ENCODE data around the gene IGFLR1.
"Not testable (repeated sequence)": the region's sequence is repeated elsewhere in the genome, so short reads cannot be mapped to it uniquely, and the experiment has no call there.

The IGFLR1 gene

DNA sequence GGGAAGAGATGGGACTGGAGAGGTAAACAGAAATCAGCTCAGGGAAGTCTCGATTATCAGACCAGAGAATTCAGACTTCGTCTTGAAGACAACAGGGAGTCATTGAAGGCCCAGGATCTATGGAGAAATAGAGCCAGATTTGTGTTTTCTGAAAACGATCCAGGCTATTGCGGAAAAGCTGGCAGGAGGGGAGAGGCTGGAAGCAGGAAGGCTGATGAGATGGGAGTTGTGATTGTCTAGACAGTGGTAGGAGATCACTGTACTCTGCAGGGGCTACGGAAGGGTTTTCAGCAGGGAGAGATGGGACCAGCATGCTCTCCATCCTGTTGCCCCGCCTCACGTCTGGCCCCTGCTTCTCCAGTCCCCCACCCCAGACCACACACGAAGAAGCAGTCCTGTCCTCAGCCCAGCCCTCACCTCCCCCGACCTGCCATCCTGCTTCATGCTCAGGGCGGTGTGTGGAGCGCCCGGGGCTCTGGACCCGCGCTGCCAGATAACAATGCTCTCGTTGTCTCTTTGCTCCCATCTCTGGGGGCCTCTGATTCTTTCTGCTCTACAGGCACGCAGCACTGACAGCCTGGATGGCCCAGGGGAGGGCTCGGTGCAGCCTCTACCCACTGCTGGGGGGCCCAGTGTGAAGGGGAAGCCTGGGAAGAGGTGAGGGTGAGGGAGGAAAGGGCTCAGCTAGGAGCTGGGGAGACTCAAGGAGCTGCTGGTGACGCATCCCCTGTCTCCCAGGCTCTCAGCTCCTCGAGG is 35.0 kb upstream of the IGFLR1 start:
- no peak for DNase-seq

DNA sequence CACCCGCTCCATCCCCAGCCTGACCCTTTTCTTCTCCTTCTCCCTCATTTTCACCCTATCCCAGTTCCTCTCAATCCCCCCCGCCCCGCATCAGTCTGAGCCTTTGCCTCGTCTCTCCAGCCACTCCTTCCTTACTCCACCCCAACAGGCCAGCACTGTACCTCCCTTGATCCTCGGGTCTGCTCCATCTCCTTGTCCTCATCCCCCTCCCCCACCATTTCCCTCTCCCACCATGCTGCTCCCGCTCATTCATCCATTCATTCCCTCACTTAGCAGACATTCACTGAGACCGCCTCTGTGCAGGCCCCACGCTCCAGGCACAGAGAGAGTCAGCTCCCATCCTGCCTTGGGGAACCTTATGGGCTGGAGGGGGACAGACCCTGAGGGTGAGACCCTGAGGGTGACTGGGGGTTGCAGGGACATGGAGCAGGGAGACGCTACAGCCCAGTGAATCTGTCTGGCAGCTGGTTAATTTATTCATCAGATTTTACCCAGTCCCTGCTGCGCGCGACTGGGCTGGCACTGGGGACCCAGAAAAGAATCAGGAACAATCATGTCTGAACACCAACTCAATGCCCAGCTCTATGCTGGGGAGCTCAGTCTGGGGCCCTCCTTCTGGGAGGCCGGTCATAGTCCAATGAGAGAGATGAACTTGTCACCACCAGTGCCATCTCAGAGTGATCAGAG is 34.0 kb upstream of the IGFLR1 start:
- no peak for DNase-seq

DNA sequence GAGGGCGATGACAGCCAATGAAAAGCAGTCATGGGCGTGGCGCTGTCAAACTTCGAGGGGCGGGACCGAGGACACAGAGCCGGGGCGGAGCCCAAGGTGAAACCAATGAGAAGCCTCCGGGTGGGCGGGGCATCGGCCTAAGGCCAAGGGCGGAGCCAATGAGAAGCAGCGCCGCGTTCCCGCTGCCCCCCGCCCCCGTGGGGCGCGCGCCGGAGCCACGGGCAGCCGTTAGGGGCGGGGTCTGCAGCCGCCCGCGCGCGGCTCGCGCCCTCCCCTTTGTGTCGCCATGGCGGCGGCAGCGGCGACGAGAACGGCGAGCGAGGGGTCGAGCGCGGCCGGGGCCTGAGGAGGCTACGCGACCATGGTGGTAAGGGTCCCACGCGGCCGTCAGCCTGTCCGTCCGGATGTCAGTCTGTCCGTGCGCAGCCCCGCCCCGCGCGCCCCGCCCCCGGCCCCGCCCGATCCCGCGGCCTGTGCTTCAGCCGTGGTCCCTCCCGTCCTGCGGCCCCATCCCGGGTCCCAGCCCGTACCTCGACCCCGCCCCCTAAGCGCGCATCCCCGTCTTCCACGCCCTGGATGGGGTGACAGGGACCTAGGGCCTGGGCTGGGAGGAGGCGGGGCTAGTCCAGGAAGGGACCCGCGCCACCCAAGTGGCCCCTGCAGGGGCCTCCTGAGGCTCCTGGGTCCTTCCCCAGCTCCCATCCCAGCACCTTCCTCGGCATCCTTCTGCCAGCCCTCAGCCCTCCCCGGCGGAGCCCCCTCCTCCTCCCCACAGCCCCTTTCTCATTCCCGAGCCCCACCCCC is 33.2 kb upstream of the IGFLR1 start, which contains the start of gene ARHGAP33:
Gene ARHGAP33 (plus strand): TSS at position 267 of the 804 bp plus-strand sequence. CDS start 95 bp downstream, at position 362.
- peak; percentile 100 for DNase-seq

DNA sequence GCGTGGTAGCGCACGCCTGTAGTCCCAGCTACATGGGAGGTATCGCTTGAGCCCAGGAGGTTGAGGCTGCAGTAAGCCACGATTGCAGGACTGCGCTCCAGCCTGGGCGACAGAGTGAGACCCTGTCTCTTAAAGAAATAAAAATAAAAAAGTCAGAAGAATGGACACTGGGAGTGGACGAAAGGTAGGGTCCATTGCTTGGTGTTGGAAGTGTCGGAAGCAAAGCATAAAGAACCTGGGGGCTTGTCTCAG is 32.7 kb upstream of the IGFLR1 start:
- DNase-seq = no peak

DNA sequence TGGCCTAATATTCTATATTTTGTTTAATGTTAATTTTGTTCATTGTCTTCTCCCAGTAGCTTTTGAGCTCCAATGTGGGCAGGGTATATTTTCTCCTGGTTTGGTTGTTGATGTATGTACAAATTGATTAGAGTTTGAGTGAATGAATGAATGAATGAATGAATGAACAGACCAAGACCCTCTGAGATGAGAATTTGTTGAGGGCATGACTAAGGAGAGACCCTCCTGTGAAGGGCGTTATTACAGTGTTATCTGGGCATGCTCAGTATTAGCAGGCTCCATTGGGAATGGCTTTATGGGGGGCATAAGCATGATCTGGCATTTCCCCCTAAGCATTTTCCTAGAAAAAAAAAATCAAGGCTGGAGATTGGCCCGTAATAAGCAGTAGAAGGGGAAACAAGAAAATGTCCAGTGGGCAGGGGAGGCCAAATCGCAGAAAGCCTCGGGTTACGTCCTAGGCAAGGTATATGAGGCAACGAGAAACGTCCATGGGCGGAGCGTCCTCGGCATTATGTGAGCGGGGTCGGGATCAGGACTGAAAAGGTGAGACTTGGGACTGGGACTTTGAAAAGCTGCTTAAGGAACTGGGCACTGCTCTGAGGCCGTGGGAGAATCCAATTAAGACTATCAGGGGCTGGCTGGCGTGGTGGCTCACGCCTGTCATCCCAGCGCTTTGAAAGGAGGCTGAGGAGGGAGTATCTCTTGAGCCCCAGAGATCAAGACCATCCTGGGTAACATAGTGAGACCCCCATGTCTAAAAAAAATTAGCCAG is 32.2 kb upstream of the IGFLR1 start:
- DNase-seq = no peak

DNA sequence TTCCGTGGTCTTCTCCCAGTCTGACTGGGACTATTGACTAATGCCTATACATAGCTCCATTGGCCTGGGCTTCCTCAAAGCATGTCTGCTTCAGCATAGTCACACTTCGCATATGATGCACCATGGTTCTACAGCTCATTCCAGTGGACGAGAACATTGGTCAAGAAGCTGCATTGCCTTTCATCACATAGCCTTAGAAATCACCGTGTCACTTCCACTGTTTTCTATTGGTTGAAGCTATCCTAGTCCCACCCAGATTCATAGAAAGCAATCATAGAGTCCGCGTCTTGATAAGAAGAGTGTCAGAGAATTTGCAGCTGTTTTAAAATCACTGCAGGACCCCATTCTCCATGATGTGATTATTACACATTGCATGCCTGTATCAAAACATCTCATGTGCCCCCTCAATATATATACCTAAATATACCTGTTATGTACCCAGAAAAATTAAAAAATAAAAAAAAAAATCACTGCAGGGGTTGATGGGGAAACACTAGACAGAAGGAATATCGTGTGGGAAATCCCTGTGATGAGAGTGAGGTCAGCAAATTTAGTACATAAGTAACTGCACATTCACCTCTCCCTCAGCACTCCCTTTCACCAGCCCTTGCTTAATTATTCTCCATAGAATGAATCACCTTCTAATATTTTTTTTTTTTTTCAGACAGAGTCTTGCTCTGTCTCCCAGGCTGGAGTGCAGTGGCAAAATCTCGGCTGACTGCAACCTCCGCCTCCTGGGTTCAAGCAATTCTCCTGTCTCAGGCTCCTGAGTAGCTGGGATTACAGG is 31.0 kb upstream of the IGFLR1 start:
- no peak for DNase-seq

DNA sequence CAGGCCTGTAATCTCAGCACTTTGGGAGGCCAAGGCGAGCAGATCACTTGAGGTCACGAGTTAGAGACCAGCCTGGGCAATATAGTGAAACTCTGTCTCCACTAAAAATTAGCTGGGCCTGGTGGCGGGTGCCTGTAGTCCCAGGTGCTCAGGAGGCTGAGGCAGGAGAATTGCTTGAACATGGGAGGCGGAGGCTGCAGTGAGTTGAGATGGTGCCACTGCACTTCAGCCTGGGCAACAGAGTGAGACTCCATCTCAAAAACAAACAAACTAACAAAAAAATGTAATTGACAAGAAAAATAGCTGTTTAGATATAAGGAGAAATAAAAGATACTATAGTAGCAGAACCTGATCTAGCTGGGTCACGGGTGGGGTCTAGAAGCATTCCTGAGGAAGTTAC is 30.1 kb upstream of the IGFLR1 start:
- not testable (repeated sequence) for DNase-seq

DNA sequence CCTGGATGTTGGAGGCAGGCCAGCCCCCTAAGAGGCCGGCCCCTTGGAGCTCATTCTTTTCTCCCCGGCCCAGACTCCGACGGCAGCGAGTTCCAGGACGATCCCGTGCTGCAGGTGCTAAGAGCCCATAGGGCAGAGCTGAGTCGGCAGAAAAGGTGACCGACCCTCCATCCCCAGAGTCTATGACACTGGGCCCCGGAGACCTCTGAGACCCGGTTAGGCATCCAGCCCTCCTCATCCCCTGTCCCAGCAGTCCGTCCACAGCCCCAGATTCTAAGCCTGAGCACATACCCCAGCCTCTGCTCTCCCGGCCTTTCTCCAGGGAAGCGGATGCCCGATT is 25.8 kb upstream of the IGFLR1 start:
- DNase-seq = no peak

DNA sequence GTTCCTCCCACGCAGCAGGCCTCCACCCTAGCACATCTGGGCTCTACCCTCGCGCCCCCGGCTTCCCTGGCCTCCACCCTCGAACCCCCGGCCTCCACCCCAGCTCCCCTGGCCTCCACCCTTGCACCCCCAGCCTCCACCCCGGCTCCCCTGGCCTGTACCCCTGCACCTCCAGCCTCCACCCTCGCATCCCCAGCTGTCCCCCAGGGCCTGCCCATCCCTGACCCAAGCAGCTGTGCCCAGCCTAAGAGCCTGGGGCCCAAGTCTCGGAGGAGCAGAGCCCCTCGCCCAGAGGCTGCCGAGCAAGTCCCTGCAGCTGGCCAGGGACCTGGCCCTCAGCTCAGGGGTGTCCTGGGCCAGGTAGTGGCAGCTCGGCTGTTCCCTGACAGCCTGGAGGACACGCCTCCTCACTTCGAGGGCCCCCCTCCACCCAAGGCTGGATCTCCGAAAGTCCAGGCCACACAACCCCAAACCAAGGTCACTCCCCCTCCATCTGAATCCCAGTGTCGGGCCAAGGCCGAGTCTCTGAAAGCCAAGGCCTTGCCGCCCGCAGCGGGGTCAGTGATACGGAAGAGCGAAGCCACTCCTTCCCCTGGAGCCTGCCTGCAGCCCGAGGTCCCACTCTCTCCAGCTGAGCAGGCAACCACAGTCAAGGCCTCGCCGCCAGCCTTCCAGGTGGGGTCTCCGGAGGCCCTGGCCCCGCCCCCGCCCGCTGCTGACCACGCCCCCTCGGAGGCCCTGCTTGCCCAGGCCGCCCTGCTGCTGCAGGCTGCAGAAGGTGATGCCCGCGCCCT is 25.2 kb upstream of the IGFLR1 start:
- DNase-seq = no peak

DNA sequence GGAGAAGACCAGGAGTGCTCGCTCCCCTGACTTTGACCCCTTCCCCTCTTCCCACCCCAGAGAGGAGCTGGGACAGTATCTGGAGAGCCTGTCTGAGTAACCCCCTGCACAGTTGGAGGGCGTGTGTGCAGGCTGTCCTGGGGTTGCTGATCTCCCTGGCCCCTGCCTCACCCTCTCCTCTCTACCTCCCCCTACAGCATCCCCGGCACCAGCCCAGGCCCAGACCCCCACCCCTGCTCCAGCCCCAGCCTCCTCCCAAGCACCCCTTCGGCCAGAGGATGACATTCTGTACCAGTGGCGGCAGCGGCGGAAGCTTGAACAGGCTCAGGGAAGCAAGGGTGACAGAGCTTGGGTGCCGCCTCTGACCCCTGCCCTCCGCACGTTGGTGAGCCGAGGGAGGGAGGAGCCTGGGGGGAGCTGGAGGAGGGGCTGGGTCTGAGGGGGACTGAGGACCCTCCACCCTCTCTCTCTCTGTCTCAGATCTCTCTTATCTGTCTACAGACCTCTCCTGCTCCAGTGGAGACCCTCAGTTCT is 24.4 kb upstream of the IGFLR1 start:
- DNase-seq = no peak

DNA sequence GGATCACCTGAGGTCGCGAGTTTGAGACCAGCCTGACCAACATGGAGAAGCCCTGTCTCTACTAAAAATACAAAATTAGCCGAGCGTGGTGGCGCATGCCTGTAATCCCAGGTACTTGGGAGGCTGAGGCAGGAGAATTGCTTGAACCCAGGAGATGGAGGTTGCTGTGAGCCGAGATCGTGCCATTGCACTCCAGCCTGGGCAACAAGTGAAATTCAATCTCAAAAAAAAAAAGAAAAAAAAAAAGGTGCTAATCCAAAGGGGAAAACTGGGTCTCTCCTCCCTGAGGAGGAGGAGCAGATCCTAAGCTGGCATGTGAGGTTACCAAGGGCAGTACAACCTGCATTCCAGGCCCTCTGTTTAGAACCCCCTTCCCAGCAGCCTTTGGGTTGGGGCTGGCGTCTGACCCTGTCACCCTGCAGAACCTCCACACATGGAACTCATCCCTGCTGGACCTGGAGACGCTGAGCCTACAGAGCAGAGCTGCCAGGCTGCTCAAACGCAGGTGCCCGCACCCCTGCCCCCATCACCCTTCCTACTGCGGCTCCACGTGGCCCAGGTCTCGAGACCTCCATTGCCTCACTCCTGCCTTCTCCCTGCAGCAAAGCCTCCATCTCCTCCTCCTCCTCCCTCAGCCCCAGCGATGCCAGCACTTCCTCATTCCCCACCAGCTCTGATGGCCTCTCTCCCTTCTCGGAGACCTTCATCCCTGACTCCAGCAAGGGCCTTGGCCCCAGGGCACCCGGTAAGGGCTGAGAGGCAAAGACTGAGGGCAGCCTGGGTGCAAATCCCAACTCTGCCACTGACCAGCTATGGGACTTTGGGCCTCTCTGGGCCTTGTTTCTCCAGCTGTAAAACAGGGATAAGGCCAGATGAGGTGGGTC is 22.4 kb upstream of the IGFLR1 start:
- DNase-seq = no peak

DNA sequence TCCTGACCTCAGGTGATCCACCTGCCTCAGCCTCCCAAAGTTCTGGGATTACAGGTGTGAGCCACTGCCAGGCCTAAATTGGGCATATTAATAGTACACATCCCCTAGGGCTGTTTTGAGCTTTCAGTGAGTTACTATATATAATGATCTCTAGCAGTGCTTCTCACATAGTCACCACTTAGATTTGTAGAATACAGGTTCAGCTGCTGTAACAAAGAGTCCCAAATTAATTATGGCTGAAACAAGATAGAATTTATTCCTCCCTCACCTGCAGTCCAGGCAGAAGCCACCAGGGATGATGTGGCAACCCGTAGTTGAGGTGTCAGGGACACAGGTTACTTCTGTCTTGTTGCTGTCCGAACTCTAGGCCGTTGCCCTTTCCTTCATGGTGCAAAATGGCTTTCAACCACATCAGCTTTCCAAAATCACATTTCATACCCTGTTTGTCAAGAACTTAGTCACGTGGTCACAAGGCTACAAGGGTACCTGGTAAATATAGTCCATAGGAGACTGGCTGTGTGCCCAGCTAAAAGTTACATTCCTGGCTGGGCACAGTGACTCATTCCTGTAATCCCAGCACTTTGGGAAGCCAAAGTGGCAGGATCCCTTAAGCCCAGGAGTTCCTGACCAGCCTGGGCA is 18.6 kb upstream of the IGFLR1 start:
- DNase-seq = no peak

DNA sequence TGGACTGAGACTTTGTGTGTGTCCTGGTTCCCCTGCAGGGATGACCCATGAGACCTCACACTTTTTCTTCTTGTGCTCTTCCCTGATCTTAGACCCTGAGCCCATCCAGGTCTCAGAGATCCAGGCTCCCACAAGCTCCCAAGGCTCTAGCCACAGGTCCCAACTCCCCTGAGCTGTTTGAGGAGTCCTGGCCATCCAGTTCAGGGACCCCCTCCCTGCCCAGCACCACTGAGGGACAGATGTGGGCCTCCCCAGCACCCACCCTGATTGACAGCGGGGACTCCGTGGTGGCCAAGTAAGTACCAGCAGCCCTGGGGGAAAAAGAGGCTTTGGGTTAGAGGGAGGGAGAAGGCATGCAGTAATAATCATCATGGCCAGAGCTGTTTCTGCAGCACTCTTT is 17.4 kb upstream of the IGFLR1 start:
- no peak for DNase-seq

DNA sequence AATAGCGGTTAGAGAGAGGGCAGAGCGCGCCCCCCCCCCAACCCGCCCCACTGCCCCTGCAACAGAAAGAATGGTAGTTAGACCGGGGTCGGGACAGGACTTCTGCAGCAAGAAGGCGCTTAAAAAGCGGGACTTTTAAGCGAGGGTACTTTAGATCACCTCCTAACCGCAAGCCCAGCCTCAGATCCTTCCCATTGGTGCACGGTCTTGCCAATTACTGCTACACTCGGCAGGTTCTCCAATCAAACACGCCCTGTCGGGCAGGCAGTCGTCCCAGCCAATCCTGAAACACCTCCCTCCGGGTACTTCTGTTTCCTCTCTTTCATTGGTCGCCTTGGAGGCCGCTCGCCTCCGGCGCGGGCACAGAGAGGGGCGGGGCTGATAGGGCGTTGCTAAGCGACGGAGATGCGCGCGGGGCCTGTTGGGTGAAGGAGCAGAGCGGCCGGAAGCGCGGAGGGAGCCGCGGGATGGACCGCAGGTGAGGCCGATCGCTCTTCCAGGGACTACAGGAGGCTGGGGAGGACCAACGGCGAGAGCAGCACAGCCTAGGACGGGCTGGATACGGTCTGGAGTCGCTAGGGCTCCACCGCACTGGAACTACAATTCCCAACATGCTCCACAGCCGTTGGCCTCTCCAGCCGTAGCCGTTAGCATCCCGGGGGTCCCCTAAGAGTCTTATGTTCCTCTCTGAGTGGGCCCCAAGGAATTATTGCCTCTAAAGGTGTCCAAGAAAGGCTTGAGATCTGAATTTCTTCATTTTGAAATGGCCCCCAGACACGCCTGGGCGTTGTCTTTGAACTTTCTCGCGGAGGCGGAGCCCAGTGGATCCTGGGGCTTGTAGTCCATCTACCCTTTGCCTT is 15.7 kb upstream of the IGFLR1 start, which contains the start of gene PROSER3:
Gene PROSER3 (plus strand): TSS at position 428 of the 860 bp plus-strand sequence. CDS start 40 bp downstream, at position 468.
- peak; percentile 98 for DNase-seq

DNA sequence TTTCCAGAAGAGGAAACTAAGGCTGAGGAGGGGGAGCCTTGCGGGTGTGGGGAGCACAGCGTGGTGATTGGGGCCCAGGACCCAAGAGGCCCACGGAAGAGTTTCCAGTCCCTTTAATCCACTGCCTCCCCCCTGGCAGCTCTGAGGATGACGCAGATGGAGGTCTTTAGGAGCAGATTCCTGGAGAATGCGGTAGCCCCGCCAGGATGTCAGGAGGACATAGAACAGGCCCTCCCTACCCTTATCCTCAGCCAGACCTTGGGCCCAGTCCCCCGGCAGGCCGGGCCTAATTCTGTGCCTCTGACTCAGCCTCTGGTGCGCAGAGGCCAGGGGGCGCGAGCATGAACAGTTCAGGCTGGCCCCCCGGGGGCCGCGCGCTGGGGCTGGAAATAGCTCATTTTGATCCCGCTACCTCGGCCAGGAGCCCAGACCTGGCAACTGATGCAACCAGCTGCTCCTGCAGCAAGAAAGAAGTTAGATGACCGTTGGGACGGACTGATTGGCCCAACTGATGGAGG is 15.0 kb upstream of the IGFLR1 start:
- DNase-seq = peak; percentile 23

DNA sequence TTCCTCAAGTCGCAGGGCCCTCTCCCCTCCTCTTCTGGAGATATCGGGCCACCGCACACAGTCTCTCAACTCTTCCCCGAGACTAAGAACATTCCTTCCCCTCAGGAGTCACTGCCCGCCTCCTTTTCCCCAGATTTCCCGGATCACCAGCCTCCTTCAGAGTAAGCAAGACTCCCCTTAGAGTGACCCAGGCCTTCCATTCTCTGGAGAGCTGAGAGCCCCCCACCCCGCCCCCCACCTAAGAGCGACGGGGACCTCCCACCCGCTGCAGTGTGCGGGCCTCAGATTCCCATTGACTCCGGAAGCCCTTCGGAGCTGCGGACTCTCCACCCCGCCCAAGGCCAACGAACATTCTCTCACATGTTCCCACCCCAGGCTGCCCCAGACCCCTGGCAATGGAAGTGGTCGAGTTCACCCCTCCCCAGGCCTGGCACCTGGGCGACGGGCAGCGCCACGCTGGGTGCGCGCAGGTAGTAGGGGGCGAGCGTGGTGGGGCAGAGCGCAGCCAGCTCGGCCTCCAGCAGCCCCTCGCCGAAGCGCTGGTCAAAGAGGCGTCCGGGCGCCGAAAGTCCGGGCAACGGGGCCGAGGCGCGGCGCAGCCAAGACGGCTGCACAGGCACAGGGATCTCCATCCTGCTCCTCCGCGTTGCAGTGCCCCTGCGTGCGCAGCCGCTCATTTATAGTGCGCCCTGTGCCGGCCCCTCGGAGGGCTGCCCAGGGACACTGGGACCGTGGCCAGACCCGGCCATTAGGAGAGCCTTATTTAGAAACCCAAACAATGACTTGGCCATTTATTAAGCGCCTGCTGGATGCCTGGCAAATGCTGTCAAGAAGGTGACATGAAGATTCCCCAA is 14.4 kb upstream of the IGFLR1 start, which contains the start of gene HSPB6:
Gene HSPB6 (minus strand): TSS at position 653 of the 854 bp plus-strand sequence. CDS start 21 bp downstream, at position 632.
- DNase-seq = no peak
